ENCODE results near the gene SLC24A3. TPM values are rescaled to one million over a fixed set of nuclear protein-coding genes. Genes with fewer than 3 reads are reported as not detected.

Gene SLC24A3
- total RNA-seq, 1 donor from 2014 or later = 0.79 TPM

DNA sequence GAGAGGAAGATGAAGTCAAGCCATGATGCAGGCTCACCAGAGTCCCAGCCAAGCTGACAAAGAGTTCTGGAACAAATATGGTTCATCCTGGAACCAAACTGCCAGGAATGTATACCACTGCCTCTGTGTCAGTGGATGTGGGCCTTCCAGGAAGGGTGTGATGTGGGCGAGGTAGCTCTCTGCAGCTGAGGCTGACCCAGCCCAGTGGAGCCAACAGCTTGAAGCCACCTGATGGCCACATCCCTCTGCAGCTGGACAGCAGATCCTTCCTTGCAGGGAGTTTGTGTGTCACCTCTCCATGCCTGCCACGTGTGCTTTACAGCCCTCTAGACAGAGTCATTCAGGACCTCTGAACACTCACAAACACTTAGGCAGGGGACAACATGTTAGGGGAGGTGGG is 403.6 kb downstream of the SLC24A3 start:
- no peaks in the 10 kb centered on the region for H3K4me1 ChIP-seq (ENCODE audit: insufficient read depth, low read length)
- Mint-ChIP-seq H3K27ac (ENCODE audit: unreplicated experiment) (no peak overlapping the region), H3K36me3 (ENCODE audit: low read depth, unreplicated experiment) (no peaks in the 10 kb centered on the region), H3K9me3 (ENCODE audit: unreplicated experiment) (no peaks in the 10 kb centered on the region), H3K4me3 (ENCODE audit: unreplicated experiment) (no peak overlapping the region), H3K27me3 (ENCODE audit: low read depth, unreplicated experiment) (peaks cover 33% of the 10 kb centered on the region), H3K4me1 (ENCODE audit: low read depth, unreplicated experiment) (peaks cover 6% of the 10 kb centered on the region)
- H3K9ac ChIP-seq (ENCODE audit: low read length) = no peak overlapping the region
- peaks cover 2% of the 10 kb centered on the region for H3K9me3 ChIP-seq (ENCODE audit: insufficient read depth, low read depth, low read length)
- DNase-seq (ENCODE audit: low read depth) (no peak), FAIRE-seq (no peak)
- H3K4me2 ChIP-seq (ENCODE audit: low read length) = no peak overlapping the region
- no peak overlapping the region for H3K4me3 ChIP-seq (ENCODE audit: insufficient read depth, low read depth, low read length)
- H4K20me1 ChIP-seq (ENCODE audit: insufficient read depth, low read length) = no peaks in the 10 kb centered on the region
- TF ChIP-seq EZH2 (IDR thresholded peaks at IDR 0.05; ENCODE audit: insufficient read depth, low read length) = no peak
- TF ChIP-seq, protein P1, sequence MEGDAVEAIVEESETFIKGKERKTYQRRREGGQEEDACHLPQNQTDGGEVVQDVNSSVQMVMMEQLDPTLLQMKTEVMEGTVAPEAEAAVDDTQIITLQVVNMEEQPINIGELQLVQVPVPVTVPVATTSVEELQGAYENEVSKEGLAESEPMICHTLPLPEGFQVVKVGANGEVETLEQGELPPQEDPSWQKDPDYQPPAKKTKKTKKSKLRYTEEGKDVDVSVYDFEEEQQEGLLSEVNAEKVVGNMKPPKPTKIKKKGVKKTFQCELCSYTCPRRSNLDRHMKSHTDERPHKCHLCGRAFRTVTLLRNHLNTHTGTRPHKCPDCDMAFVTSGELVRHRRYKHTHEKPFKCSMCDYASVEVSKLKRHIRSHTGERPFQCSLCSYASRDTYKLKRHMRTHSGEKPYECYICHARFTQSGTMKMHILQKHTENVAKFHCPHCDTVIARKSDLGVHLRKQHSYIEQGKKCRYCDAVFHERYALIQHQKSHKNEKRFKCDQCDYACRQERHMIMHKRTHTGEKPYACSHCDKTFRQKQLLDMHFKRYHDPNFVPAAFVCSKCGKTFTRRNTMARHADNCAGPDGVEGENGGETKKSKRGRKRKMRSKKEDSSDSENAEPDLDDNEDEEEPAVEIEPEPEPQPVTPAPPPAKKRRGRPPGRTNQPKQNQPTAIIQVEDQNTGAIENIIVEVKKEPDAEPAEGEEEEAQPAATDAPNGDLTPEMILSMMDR (IDR thresholded peaks at IDR 0.05; ENCODE audit: insufficient read depth, low read depth, low read length) = no peak
- no peaks in the 10 kb centered on the region for H3K79me2 ChIP-seq (ENCODE audit: insufficient read depth, low read length)
- H2AFZ ChIP-seq (ENCODE audit: low read depth, low read length) = no peak overlapping the region
- H3K27ac ChIP-seq (ENCODE audit: low read depth, low read length) = no peak overlapping the region
- no peaks in the 10 kb centered on the region for H3K36me3 ChIP-seq (ENCODE audit: insufficient read depth, low read length)
- H3K27me3 ChIP-seq (ENCODE audit: insufficient read depth, low read length) = no peaks in the 10 kb centered on the region

DNA sequence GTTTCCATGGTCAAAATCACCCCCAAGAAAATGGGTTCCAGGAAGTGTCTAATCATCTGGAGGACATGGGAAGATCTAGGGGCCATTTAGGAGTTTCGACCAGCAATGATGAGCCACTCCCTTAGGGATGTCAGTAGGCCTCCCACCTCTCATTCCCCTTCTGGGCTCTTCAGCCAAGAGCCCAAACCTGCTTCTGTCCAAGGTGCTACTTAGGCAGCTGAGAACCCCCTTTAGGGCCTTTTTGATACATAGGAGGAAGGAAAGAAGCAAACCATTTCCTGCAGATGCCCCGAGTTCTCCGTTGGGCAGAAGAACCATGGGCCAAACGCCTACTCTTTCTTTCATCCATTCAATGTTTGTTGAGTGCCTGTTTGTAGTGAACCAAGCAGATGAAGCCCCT is 404.2 kb downstream of the SLC24A3 start:
- FAIRE-seq = no peak

DNA sequence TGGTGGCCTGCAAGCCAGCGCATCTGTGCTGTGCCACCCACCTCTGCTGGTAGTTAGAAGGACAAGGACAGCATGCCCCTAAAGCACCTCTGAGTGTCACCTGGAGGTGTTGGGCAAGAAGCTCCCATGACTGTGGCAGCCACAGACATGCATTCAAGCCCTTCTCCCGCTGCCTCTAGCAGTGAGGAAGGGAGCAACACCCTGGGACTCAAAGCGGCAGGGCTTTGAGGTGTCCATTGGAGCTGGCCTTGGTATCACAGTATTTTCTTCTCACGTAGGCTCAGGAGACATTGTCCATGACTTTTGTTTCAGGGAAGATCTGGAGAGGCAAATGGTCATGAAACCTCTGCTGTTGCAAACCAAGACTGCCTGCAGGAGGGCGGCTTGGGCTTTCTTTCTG is 404.8 kb downstream of the SLC24A3 start:
- Histone ChIP-seq H3K79me2 (ENCODE audit: insufficient read depth, low read length) (no peaks in the 10 kb centered on the region), H3K4me3 (ENCODE audit: insufficient read depth, low read depth, low read length) (no peak overlapping the region), H3K27ac (ENCODE audit: low read depth, low read length) (no peak overlapping the region), H3K4me2 (ENCODE audit: low read length) (no peak overlapping the region), H3K9ac (ENCODE audit: low read length) (no peak overlapping the region), H3K4me1 (ENCODE audit: insufficient read depth, low read length) (no peaks in the 10 kb centered on the region), H3K9me3 (ENCODE audit: insufficient read depth, low read depth, low read length) (peaks cover 2% of the 10 kb centered on the region), H2AFZ (ENCODE audit: low read depth, low read length) (no peak overlapping the region), H4K20me1 (ENCODE audit: insufficient read depth, low read length) (no peaks in the 10 kb centered on the region), H3K36me3 (ENCODE audit: insufficient read depth, low read length) (no peaks in the 10 kb centered on the region), H3K27me3 (ENCODE audit: insufficient read depth, low read length) (no peaks in the 10 kb centered on the region)
- H3K4me3 Mint-ChIP-seq (ENCODE audit: unreplicated experiment) = no peak overlapping the region
- H3K9me3 Mint-ChIP-seq (ENCODE audit: unreplicated experiment) = no peaks in the 10 kb centered on the region
- no peak for FAIRE-seq
- peaks cover 29% of the 10 kb centered on the region for H3K27me3 Mint-ChIP-seq (ENCODE audit: low read depth, unreplicated experiment)
- H3K36me3 Mint-ChIP-seq (ENCODE audit: low read depth, unreplicated experiment) = no peaks in the 10 kb centered on the region
- TF ChIP-seq, protein P1 (IDR thresholded peaks at IDR 0.05; ENCODE audit: insufficient read depth, low read depth, low read length) = no peak
- peaks cover 10% of the 10 kb centered on the region for H3K4me1 Mint-ChIP-seq (ENCODE audit: low read depth, unreplicated experiment)
- H3K27ac Mint-ChIP-seq (ENCODE audit: unreplicated experiment) = no peak overlapping the region
- DNase-seq (ENCODE audit: low read depth) = no peak

More for the DNA sequence above, 404.2 kb downstream of the SLC24A3 start:
- Histone ChIP-seq H3K79me2 (ENCODE audit: insufficient read depth, low read length) (no peaks in the 10 kb centered on the region), H2AFZ (ENCODE audit: low read depth, low read length) (no peak overlapping the region), H3K4me3 (ENCODE audit: insufficient read depth, low read depth, low read length) (no peak overlapping the region), H3K27me3 (ENCODE audit: insufficient read depth, low read length) (no peaks in the 10 kb centered on the region), H3K4me1 (ENCODE audit: insufficient read depth, low read length) (no peaks in the 10 kb centered on the region), H3K27ac (ENCODE audit: low read depth, low read length) (no peak overlapping the region), H3K9me3 (ENCODE audit: insufficient read depth, low read depth, low read length) (peaks cover 2% of the 10 kb centered on the region), H4K20me1 (ENCODE audit: insufficient read depth, low read length) (no peaks in the 10 kb centered on the region), H3K4me2 (ENCODE audit: low read length) (no peak overlapping the region), H3K9ac (ENCODE audit: low read length) (no peak overlapping the region), H3K36me3 (ENCODE audit: insufficient read depth, low read length) (no peaks in the 10 kb centered on the region)
- H3K27me3 Mint-ChIP-seq (ENCODE audit: low read depth, unreplicated experiment) = peaks cover 33% of the 10 kb centered on the region
- peaks cover 10% of the 10 kb centered on the region for H3K4me1 Mint-ChIP-seq (ENCODE audit: low read depth, unreplicated experiment)
- DNase-seq (ENCODE audit: low read depth) = no peak
- no peaks in the 10 kb centered on the region for H3K9me3 Mint-ChIP-seq (ENCODE audit: unreplicated experiment)
- no peak overlapping the region for H3K27ac Mint-ChIP-seq (ENCODE audit: unreplicated experiment)
- no peaks in the 10 kb centered on the region for H3K36me3 Mint-ChIP-seq (ENCODE audit: low read depth, unreplicated experiment)
- no peak overlapping the region for H3K4me3 Mint-ChIP-seq (ENCODE audit: unreplicated experiment)
- TF ChIP-seq, protein P1 (IDR thresholded peaks at IDR 0.05; ENCODE audit: insufficient read depth, low read depth, low read length) = no peak
- no peak for TF ChIP-seq EZH2 (IDR thresholded peaks at IDR 0.05; ENCODE audit: insufficient read depth, low read length)

Measured in astrocyte (in vitro differentiated cells and primary cell).